GM23338 (cell line): ENCODE data around the gene AGBL5.

Experiments used
- CREB1 ChIP-seq: fragments of 250-450 bp; sonication (Bioruptor Pico); IDR thresholded peaks from 2 replicates; pipeline ENCODE4 v1.5.0; 2020; ENCODE audit warnings: low read depth, mild to moderate bottlenecking, moderate library complexity
- EZH2 ChIP-seq: fragments of 200-600 bp; sonication (generic); IDR thresholded peaks from one replicate; pipeline ENCODE4 v1.8.0; 2017; ENCODE audit warnings: antibody characterized with exemption, mild to moderate bottlenecking, low read depth; ENCODE audit not compliant: unreplicated experiment
- EZH2phosphoT487 ChIP-seq: fragments of 200-600 bp; sonication (generic); IDR thresholded peaks from one replicate; pipeline ENCODE4 v1.8.1; 2018; ENCODE audit warnings: antibody characterized with exemption; ENCODE audit not compliant: unreplicated experiment
- JUNB ChIP-seq: IDR thresholded peaks from one replicate; pipeline ENCODE4 v1.6.1; 2016; ENCODE audit warnings: antibody characterized with exemption; ENCODE audit not compliant: unreplicated experiment
- POLR2AphosphoS5 ChIP-seq: IDR thresholded peaks from 2 replicates; pipeline ENCODE4 v1.6.1; 2016; ENCODE audit warnings: antibody characterized with exemption, low read depth
- ZNF331 ChIP-seq: fragments of 250-450 bp; sonication (Bioruptor Pico); IDR thresholded peaks from 2 replicates; pipeline ENCODE4 v1.5.0; 2020; ENCODE audit warnings: low read depth, mild to moderate bottlenecking, moderate library complexity
- TF ChIP-seq, protein P1 (sequence below), 2 experiments: fragments of 200-600 bp in 1 of 2; sonication (generic) in 1 of 2; conservative IDR thresholded peaks; 2 replicates each; pipeline versions ENCODE4 v1.5.1 to v1.6.1; 2016 to 2017; ENCODE audit warnings: antibody characterized with exemption in 2 of 2, low read depth in 2 of 2, mild to moderate bottlenecking in 2 of 2, moderate library complexity in 1 of 2
- TF ChIP-seq, protein P2 (sequence below): IDR thresholded peaks from one replicate; pipeline ENCODE4 v1.6.1; 2018; ENCODE audit warnings: antibody characterized with exemption; ENCODE audit not compliant: unreplicated experiment
- TF ChIP-seq, protein P3 (sequence below): IDR thresholded peaks from 2 replicates; pipeline ENCODE4 v1.6.1; 2016; ENCODE audit warnings: antibody characterized with exemption

DNA sequence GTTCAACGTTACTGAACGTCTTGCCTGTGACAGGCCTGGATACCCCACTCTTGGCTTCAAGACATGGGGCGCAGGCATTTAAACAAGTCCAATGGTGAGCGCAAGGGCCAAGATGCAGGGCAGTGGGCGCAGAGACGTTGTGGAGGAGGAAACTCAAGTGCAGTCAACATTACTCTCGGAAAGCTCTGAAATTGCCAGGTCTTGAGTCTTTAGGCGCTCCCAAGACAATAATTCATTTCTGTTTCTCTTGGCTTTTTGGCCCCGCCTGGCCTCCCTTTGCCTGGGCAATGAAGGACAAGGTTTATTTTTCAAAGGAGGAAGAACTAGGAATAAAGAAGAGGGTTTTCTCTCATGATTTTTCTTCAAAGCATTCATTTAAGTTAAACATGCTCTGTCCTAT, 32.0 kb upstream of the AGBL5 start:
- no peak for TF ChIP-seq POLR2AphosphoS5
- TF ChIP-seq, protein P1, sequence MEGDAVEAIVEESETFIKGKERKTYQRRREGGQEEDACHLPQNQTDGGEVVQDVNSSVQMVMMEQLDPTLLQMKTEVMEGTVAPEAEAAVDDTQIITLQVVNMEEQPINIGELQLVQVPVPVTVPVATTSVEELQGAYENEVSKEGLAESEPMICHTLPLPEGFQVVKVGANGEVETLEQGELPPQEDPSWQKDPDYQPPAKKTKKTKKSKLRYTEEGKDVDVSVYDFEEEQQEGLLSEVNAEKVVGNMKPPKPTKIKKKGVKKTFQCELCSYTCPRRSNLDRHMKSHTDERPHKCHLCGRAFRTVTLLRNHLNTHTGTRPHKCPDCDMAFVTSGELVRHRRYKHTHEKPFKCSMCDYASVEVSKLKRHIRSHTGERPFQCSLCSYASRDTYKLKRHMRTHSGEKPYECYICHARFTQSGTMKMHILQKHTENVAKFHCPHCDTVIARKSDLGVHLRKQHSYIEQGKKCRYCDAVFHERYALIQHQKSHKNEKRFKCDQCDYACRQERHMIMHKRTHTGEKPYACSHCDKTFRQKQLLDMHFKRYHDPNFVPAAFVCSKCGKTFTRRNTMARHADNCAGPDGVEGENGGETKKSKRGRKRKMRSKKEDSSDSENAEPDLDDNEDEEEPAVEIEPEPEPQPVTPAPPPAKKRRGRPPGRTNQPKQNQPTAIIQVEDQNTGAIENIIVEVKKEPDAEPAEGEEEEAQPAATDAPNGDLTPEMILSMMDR (conservative IDR thresholded peaks at IDR 0.05; ENCODE audit: low read depth in 2 of 2), result no peak
- TF ChIP-seq JUNB, result no peak
- TF ChIP-seq, protein P2, sequence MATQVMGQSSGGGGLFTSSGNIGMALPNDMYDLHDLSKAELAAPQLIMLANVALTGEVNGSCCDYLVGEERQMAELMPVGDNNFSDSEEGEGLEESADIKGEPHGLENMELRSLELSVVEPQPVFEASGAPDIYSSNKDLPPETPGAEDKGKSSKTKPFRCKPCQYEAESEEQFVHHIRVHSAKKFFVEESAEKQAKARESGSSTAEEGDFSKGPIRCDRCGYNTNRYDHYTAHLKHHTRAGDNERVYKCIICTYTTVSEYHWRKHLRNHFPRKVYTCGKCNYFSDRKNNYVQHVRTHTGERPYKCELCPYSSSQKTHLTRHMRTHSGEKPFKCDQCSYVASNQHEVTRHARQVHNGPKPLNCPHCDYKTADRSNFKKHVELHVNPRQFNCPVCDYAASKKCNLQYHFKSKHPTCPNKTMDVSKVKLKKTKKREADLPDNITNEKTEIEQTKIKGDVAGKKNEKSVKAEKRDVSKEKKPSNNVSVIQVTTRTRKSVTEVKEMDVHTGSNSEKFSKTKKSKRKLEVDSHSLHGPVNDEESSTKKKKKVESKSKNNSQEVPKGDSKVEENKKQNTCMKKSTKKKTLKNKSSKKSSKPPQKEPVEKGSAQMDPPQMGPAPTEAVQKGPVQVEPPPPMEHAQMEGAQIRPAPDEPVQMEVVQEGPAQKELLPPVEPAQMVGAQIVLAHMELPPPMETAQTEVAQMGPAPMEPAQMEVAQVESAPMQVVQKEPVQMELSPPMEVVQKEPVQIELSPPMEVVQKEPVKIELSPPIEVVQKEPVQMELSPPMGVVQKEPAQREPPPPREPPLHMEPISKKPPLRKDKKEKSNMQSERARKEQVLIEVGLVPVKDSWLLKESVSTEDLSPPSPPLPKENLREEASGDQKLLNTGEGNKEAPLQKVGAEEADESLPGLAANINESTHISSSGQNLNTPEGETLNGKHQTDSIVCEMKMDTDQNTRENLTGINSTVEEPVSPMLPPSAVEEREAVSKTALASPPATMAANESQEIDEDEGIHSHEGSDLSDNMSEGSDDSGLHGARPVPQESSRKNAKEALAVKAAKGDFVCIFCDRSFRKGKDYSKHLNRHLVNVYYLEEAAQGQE, result no peak
- TF ChIP-seq, protein P3, sequence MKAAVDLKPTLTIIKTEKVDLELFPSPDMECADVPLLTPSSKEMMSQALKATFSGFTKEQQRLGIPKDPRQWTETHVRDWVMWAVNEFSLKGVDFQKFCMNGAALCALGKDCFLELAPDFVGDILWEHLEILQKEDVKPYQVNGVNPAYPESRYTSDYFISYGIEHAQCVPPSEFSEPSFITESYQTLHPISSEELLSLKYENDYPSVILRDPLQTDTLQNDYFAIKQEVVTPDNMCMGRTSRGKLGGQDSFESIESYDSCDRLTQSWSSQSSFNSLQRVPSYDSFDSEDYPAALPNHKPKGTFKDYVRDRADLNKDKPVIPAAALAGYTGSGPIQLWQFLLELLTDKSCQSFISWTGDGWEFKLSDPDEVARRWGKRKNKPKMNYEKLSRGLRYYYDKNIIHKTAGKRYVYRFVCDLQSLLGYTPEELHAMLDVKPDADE, result no peak
- TF ChIP-seq ZNF331 (CRISPR knock-in tag), result no peak
- TF ChIP-seq EZH2phosphoT487, result no peak
- TF ChIP-seq CREB1 (CRISPR knock-in tag), result no peak
- no peak for TF ChIP-seq EZH2
